Fibroblast of pulmonary artery (primary cell): ENCODE measurements around the gene SRF.

Experiments used
- DNase-seq: peaks from one replicate; pipeline ENCODE4 v3.0.0-alpha.2; 2010; ENCODE audit warnings: low read depth
- H3K4me3 ChIP-seq: replicated peaks from 2 replicates; pipeline ENCODE4 v1.5.1; 2011; ENCODE audit warnings: low read depth, mild to moderate bottlenecking, control low read depth, low read length, moderate library complexity
- CTCF ChIP-seq: IDR thresholded peaks from 2 replicates; pipeline ENCODE4 v1.5.1; 2011; ENCODE audit warnings: mild to moderate bottlenecking, control low read depth, low read length, inconsistent platforms; ENCODE audit errors: missing control alignments

SRF gene

DNA sequence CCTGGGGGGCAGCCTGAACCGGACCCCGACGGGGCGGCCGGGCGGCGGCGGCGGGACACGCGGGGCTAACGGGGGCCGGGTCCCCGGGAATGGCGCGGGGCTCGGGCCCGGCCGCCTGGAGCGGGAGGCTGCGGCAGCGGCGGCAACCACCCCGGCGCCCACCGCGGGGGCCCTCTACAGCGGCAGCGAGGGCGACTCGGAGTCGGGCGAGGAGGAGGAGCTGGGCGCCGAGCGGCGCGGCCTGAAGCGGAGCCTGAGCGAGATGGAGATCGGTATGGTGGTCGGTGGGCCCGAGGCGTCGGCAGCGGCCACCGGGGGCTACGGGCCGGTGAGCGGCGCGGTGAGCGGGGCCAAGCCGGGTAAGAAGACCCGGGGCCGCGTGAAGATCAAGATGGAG lies 636 bp downstream of the SRF start:
- no peak for TF ChIP-seq CTCF
- H3K4me3 ChIP-seq: peak overlapping the region; percentile 87
- DNase-seq: no peak

DNA sequence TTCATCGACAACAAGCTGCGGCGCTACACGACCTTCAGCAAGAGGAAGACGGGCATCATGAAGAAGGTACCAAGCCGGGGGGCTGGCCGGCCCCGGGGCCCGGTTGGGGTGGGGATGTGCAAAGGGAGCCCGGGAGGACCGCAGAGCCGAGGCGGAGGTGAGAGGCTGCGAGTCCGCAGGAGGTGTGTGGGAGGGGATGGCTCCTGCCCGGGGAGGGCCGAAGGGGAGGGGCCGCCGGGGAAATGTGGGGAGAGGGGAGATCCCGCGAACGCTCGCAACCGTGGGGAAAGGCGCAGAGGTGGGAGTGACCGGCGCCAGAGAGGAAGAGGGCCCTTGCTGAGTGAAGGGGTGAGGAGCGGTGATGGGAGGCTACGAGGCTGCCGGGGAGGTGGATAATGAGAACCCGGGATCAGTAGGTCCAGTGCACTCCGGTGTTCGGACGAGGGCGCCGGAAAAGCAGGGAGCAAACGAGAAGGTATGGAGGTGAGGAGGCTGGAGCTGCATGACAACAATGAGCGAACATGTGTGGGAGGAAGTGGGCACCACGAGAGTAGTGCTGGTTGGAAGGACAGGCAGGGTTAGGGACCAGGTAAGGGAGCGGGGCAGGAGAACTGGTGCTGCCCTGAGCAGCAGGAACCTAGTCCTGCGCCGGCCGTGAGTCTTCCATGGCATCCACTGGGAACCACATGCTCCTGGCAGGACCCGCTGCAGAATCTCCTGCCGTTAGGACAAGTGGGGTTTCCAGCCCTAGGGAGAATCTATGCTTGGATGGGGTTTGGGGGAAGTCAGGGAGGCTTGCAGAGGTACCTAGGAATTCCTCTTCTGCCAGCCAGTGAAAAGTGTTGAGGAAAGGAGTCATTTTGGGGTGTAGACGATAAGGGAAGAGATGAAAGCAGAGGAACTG lies 1.3 kb downstream of the SRF start:
- DNase-seq: peak; percentile 44
- H3K4me3 ChIP-seq: peak overlapping the region; percentile 87
- TF ChIP-seq CTCF: no peak

- no peak for DNase-seq
- peak overlapping the region; percentile 87 for H3K4me3 ChIP-seq
- TF ChIP-seq CTCF: no peak
These were observed 2.7 kb downstream of the SRF start for GRCh38 chr6:43173591-43174262.

- DNase-seq: peak; percentile 99
- peak overlapping the region; percentile 87 for H3K4me3 ChIP-seq
- TF ChIP-seq CTCF: no peak
These were observed 3.4 kb downstream of the SRF start for GRCh38 chr6:43174263-43175112.

DNA sequence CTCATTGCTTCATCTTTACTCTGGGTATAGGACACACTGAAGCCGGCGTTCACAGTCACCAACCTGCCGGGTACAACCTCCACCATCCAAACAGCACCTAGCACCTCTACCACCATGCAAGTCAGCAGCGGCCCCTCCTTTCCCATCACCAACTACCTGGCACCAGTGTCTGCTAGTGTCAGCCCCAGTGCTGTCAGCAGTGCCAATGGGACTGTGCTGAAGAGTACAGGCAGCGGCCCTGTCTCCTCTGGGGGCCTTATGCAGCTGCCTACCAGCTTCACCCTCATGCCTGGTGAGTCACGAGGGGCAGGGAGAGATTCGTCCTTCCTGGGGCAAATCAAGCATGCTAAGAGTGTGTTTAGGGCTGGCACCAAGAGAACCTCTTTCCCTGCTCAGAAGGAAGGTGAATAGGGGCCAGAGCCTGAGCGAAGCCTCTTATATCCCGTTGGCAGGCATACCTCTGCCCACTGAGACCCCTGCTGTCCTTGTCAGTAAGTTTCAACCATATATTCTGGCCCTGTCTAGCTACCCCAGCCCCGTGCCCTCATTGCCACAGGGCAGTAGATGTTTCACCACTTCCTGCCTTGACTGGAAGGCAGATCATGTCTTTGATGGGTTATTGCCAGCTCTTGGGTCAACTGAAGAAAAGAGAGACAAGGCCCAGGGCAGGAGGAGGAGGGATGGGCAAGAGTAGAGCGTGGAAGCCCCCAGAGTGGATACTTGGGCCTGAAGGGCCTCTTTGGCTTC lies 4.8 kb downstream of the SRF start:
- DNase-seq: no peak
- TF ChIP-seq CTCF: no peak
- no peak overlapping the region for H3K4me3 ChIP-seq

DNA sequence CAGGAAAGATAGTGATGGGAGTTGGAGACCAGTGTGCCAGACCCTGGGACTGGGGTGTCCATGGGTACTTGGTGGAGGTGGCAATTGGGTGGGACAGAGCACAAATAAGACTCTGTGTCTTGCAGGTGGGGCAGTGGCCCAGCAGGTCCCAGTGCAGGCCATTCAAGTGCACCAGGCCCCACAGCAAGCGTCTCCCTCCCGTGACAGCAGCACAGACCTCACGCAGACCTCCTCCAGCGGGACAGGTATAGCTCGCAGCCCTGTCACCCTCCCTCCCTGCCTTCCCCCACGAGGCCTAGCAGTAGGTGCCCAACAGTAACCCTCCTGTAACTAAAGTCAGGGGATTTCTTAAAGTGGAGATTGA lies 5.3 kb downstream of the SRF start:
- H3K4me3 ChIP-seq: no peak overlapping the region
- DNase-seq: no peak
- no peak for TF ChIP-seq CTCF
